HG03442 (cell line): Measurements from ENCODE around the gene PHLDB2.

Experiments
- ATAC-seq: cut with Tn5 transposase; IDR thresholded peaks from one replicate; pipeline ENCODE4 v1.9.1; 2021; ENCODE audit warnings: mild to moderate bottlenecking, moderate library complexity; ENCODE audit not compliant: unreplicated experiment

The PHLDB2 gene

DNA sequence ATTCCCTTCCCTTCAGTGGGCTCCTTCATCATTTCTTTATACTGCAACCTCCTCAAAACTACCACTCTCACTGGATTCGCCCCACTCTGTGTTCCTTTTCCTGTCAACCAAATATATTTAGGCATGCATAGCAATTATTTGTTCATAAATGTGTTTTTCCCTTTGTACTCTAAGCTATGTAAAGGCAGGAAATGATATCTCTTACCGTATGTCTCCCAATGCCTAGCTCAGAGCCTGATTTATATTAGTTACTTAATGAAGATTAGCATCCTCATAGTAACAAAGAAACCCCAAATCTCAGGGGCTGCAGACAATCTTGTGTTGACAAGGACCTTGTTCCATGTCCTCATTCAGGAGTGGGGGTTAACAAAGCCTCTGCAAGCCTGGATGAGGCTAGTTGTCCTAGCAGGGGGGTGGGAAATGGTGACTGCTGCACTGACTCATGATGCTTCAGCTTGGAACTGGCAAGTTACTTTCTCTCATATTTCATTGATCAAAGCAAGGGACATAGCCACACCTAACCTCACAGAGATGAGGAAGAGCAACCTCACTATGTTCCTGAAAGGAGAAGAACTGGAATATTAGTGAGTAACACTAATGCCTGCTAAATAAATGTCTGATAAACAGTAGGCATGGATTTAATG, 15.2 kb downstream of the PHLDB2 start:
- ATAC-seq = no peak

GRCh38 chr3:111881480-111881879, 22.4 kb downstream of the PHLDB2 start:
- no peak for ATAC-seq

DNA sequence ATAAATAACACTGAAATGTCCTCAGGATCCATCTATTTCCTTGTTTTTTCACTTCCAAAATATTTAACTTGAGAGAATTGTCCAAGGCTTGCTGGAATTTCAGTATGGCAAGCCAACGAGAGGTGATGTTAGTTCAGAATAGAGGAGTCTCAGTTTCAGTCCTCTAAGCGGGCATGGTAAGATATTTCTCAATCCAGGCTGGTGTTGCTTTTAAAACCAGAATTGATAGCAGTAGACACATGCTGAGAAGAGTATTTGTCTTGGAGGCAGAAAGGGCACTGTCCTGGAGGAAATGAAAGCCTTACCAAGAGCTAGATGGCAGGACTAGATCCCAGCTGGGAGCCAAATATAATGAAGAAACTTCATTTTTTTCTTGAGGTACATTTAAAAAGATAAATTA, 23.1 kb downstream of the PHLDB2 start:
- no peak for ATAC-seq

DNA sequence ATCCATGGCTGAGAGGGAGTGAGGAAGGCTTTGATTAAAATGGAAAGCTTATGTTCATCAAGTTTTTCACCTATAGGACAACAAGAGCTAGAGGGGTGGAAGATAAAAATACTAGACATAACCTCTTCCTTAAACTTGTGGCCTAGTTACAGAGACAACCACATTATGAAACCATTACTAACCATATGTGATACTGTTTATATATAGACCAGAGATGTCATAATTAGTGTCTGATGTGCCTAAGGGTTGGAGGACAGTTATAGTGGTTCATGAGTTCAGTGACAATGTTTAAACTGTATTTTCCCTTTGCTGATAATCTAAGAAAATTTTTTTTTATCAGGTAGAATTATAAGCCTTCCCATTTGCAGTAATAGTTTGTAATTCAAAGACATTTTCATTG, 23.7 kb downstream of the PHLDB2 start:
- ATAC-seq = peak; percentile 97

GRCh38 chr3:111884411-111885018, 25.4 kb downstream of the PHLDB2 start:
- no peak for ATAC-seq

DNA sequence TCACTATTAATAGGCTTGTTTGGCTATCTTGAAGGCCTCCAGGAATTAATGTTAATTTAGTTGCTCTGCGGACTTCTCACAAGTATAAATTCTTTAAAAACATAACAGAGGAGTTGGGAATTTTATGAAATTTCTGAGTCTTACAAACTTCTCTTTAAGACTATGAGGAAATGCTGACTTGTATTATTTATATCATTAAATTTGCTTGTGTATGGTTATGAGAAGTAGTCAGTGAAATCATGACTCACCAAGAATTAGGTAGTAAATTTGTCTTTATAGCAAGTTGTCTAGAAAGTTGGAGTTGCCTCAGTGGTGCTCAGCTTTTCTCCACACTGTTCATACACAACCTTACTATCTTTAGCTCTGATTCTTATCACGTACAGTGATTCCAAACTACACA, 26.5 kb downstream of the PHLDB2 start:
- ATAC-seq = no peak

GRCh38 chr3:111890051-111890580, 31.1 kb downstream of the PHLDB2 start:
- ATAC-seq = no peak

- ATAC-seq = no peak
Observed at GRCh38 chr3:111892070-111892469, 33.0 kb downstream of the PHLDB2 start.

- ATAC-seq = no peak
Observed at GRCh38 chr3:111895071-111895470, 36.0 kb downstream of the PHLDB2 start.

GRCh38 chr3:111899966-111900365, 40.9 kb downstream of the PHLDB2 start:
- no peak for ATAC-seq

DNA sequence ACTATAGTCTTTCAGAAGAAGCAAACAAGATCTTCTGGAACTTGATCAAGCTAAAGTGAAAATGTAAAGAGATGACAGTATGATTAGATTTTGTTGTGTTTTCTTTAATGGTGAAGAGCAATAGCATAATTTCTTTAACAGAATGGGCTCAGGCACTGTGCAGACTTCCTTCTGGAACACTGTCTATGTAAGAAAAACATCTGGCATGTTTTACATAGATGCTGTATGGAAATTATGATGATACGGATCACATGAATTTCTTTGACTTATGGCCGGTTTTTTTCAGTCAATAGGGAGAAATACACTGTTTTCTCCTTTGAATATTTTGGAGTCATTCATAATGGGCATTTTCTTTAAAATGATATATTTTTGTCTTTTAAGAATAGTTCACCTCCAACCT, 42.6 kb downstream of the PHLDB2 start:
- ATAC-seq = no peak

- no peak for ATAC-seq
Observed at GRCh38 chr3:111902534-111902933, 43.5 kb downstream of the PHLDB2 start.

- ATAC-seq = no peak
Observed at GRCh38 chr3:111903067-111903511, 44.0 kb downstream of the PHLDB2 start.

DNA sequence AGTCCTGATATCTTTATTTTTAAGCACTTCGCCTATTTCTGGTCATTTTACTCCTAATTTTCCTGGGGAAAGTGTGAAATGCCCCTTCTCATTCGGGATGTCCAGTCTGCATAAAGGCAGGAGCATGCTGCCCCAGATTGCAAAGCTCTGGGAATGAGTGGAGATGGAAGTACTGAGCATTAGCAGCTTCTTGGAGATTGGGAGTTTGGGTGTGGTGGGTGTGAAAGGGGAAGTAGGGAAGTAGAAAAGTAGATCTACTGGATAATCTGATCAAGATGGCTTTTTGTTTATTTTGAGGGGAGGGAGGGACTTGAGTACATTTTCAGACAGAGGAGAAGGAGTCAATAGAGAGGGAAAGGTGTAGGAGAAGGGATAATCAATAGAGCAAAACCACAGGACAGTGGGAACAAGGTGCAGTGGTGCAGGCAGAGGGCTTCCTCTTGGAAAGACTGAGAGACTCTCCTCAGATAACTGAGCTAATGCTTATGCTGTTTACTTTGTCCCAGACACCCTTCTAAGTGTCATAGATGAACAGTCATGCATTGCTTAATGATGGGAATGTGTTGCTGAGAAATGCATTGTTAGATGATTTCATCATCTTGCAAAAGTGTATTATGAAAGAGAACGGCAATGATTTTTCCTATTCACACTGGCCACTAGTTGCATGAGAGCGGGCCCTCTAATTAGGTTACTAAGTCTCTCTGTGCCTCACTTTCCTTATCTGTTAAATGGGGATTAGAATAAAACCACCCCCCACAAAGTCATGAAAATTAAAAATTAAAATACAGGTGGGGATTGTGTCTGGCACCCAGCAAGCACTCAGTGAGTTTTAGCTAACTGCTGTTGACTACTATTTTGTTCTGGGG, 45.5 kb downstream of the PHLDB2 start:
- no peak for ATAC-seq

GRCh38 chr3:111906656-111907055, 47.6 kb downstream of the PHLDB2 start:
- no peak for ATAC-seq

GRCh38 chr3:111907151-111907550, 48.1 kb downstream of the PHLDB2 start:
- no peak for ATAC-seq

GRCh38 chr3:111910806-111911205, 51.7 kb downstream of the PHLDB2 start:
- no peak for ATAC-seq

- ATAC-seq = no peak
Observed at GRCh38 chr3:111911446-111911845, 52.4 kb downstream of the PHLDB2 start.

DNA sequence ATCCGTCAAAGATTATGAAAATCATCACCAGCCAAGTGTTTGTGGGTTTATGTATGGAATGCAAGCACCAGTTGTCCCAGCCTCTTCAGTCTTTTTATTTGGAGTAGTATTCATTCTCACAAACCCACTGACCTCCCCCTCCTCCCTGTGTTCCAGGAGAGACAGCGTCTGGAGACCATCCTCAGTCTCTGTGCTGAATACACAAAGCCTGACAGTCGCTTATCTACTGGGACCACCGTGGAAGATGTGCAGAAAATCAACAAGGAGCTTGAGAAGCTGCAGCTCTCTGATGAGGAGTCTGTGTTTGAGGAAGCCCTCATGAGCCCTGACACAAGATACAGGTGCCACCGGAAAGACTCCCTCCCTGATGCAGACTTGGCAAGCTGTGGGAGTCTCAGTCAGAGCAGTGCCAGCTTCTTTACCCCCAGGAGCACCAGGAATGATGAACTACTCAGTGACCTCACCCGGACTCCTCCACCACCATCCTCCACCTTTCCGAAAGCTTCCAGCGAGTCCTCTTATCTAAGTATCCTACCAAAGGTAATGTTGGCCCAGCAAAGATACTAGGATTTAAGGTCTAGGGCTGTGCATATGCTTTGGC, 54.2 kb downstream of the PHLDB2 start:
- no peak for ATAC-seq

GRCh38 chr3:111915905-111916304, 56.8 kb downstream of the PHLDB2 start:
- ATAC-seq = no peak

DNA sequence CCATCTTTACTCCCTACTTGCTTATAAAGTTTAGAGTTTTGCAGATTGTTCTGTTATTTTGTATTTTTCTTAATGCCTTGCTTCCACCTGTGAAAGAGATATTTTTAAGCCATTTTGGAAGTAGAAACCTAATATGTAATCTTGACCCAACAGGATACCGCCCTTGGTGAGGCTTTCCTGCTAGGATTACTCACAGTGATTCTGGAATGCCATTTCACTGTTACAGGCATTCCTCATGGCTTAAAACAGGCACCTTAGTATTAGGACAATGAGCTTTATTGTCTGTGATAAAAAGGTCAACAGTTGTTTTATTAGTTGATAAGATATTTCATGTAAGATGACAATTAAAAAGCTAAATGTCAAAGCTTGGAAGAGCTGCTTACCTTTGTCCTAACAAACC, 58.2 kb downstream of the PHLDB2 start:
- ATAC-seq = no peak
